Lower leg skin (tissue), 4 donors: ENCODE measurements around the gene GSE1. TPM values are rescaled to one million over a fixed set of nuclear protein-coding genes. Genes with fewer than 3 reads are reported as not detected.

ENCODE experiments used
- DNase-seq, 2 donors: peaks; one replicate each; pipeline ENCODE4 v3.0.0-alpha.2; 2019; ENCODE audit warnings: low spot score in 2 of 2
- H3K4me3 ChIP-seq: fragments of 200-600 bp; sonication (generic); 2 replicates; pipeline ENCODE4 v1.5.1; 2017; ENCODE audit warnings: mild to moderate bottlenecking, low read depth; ENCODE audit not compliant: poor library complexity, severe bottlenecking
- POLR2A ChIP-seq, 2 donors: fragments of 450-650 bp; IDR thresholded peaks; one replicate each; pipeline ENCODE4 v1.6.1; 2016 to 2017; ENCODE audit warnings: antibody characterized with exemption in 2 of 2, mild to moderate bottlenecking in 1 of 2, moderate library complexity in 1 of 2
- WGBS, 2 donors: methylation state at CpG; one replicate each; pipeline ENCODE4 v1.1.5; 2018; 5-methylcytosine and 5-hydroxymethylcytosine counted together
- intact Hi-C: fragments of 100-400 bp; cut with DNase I; formaldehyde crosslinking; loops from one replicate; pipeline ENCODE4 v1.15.0; 2023; ENCODE audit warnings: low total_unique reads
- total RNA-seq, 4 donors: library from RNA; depleted of rRNA; stranded (reverse); fragments of >200 nt; gene quantifications; one replicate each; pipeline ENCODE4 v1.1.0, GENCODE V29; 2016
- TF ChIP-seq, protein P1 (sequence below), 3 donors: fragments of 450-650 bp; IDR thresholded peaks; one replicate each; pipeline ENCODE4 v1.5.1; 2016; ENCODE audit warnings: antibody characterized with exemption in 3 of 3, mild to moderate bottlenecking in 3 of 3, moderate library complexity in 2 of 3

GSE1 gene
- total RNA-seq, 4 donors from 2014 or later, result 62.9 to 113 (median 69.9) TPM

DNA sequence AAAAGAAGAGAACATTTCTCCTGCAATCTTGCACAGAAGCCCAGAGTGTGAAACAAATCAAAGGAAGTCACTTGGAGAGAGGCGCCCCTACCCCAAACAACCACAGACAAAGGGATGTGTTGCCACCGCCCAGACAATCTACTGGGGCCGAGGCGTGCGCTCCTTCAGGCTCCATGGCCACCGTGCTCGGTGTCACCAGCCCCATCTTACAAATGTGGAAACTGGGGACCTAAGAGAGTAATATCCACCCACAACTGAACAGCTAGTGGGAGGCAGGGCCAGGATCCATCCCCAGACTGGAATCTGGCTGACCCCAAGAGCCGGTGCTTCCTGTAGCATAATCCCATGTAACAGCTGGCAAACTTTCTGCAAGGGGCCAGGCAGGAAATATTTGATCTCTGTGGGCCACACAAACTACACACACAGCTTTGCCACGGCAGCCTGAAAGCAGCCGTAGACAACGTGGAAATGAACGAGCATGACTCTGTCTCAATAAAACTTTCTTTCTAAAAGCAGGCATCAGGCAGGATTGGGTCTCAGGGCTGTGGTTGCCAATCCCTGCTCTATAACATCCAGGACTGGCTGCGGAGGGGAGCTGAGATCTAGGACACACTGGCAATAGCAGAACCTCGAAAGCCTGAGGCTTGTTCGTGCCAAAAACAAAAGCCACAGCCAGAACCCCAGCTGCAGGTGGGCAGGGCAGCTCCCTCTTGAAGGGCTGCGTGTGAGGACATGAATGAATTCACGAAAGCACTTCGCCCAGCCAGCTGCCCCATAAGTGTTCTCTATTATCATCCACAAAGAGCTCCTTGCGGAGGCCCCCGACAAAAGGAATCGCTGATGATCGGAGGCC is 102.3 kb downstream of the GSE1 start:
- no peak for TF ChIP-seq POLR2A (IDR thresholded peaks at IDR 0.05)
- WGBS, 2 donors, result 32 to 43% methylated on average over 22 of the region's 22 CpGs
- DNase-seq, result no peak
- H3K4me3 ChIP-seq, result no peak overlapping the region
- intact Hi-C loops, result no loop called here

DNA sequence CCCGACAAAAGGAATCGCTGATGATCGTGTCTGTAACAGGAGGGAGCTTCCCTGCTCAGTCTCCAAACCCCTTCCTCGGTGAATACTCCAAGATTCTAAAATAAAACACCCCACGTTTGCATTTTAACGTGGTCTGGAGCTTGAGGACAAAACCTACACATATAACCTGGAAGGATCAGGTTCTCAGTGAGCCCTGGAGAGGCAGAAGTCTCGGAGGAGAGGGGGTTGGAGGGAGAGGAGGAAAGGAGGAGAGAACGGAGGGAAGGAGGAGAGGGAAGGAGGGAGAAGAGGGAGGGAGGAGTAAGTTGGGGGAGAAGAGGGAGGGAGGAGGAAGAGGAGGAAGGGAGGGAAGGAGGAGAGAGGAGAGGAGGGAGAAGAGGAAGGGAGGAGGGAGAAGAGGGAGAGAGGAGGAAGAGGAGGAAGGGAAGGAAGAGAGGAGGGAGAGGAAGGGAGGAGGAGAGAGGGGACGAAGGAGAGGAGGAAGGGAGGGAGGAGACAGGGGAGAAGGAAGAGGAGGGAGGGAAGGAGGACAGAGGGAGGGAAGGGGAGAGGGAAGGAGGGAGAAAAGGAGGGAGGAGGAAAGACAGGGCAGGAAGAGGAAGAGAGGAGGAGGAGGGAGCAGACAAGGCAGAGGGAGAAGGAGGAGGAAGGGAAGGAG is 103.0 kb downstream of the GSE1 start:
- no peak for DNase-seq
- intact Hi-C loops, result no loop called here
- no peak for TF ChIP-seq POLR2A (IDR thresholded peaks at IDR 0.05)
- TF ChIP-seq, protein P1, sequence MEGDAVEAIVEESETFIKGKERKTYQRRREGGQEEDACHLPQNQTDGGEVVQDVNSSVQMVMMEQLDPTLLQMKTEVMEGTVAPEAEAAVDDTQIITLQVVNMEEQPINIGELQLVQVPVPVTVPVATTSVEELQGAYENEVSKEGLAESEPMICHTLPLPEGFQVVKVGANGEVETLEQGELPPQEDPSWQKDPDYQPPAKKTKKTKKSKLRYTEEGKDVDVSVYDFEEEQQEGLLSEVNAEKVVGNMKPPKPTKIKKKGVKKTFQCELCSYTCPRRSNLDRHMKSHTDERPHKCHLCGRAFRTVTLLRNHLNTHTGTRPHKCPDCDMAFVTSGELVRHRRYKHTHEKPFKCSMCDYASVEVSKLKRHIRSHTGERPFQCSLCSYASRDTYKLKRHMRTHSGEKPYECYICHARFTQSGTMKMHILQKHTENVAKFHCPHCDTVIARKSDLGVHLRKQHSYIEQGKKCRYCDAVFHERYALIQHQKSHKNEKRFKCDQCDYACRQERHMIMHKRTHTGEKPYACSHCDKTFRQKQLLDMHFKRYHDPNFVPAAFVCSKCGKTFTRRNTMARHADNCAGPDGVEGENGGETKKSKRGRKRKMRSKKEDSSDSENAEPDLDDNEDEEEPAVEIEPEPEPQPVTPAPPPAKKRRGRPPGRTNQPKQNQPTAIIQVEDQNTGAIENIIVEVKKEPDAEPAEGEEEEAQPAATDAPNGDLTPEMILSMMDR (IDR thresholded peaks at IDR 0.05), result no peak
- no peak overlapping the region for H3K4me3 ChIP-seq
- 23 to 28% methylated on average over 9 of the region's 9 CpGs for WGBS, 2 donors

DNA sequence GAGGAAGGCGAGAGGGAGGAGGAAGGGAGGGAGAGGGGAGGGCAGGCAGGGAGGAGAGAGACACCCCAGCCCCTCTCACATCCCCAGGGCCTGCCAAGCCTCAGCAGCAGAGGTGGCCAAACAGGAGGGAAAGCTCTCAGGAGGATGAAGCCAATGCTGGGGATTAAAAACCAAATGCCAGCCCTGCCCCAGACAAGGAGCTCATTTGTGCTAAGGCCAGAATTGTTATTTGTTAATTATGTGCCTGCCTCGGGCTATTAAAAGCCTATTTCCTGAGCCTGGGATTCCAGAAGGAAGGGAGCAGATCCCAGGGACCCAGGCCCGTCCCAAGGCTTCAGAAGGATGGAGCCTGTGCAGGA is 103.5 kb downstream of the GSE1 start:
- no peak for DNase-seq
- TF ChIP-seq, protein P1 (IDR thresholded peaks at IDR 0.05), result no peak
- 22 to 42% methylated on average over 3 of the region's 3 CpGs for WGBS, 2 donors
- intact Hi-C loops, result no loop called here
- no peak overlapping the region for H3K4me3 ChIP-seq

DNA sequence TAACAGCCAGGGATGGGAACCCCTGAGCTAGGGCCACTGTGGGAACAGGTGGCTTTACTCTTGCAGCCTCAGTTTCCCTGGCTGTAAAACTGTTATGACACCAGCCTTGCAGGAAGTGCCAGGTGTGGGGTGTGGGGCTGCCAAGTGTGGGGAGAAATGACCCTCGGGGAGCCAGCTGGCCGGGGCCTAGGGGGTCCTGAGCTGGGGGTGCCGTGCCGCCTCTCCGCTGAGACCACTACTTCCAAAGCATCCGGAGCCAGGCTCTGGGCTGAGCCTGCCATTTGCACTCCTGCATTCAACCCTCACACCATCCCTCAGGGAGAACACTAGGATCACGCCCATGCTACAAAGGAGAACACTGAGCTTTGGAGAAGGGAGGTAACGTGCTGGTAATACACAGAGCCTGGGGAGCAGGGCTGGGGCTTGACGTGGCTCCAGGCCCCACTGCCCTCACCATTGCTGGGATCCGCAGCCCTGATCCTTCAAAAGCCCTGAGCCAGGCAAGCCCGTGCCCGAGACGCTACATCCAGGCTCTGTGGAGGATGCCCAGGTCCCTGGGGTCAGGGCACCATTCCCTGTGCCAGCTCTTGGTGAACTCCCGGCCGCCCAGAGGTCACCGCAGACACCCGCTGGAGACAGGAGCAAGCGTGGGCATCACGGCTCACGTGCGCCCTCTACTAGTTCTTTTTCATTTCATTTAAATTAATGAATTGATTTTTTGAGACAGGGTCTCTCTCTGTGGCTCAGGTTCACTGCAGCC is 104.5 kb downstream of the GSE1 start:
- WGBS, 2 donors, result 22 to 30% methylated on average over 16 to 18 of the region's 21 CpGs
- DNase-seq, result peak; percentile 33 to 90
- intact Hi-C loops, result no loop called here
- H3K4me3 ChIP-seq, result no peak overlapping the region
- TF ChIP-seq POLR2A (IDR thresholded peaks at IDR 0.05), result no peak
- TF ChIP-seq, protein P1 (IDR thresholded peaks at IDR 0.05), result peak in 1 of 3 donors; percentile 51

DNA sequence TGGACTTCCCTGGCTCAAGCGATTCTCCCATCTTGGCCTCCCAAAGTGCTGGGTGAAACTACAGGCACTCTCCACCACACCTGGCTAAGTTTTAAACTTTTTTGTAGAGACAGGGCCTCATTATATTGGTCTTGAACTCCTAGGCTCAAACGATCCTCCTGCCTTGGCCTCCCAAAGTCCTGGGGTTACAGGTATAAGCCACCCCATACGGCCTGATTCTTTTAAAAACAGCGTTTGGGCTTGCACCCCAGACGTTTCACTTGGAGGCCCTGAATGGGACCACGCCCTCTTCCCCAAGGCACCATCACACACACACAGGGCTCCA is 105.0 kb downstream of the GSE1 start:
- no peak overlapping the region for H3K4me3 ChIP-seq
- TF ChIP-seq, protein P1 (IDR thresholded peaks at IDR 0.05), result no peak
- TF ChIP-seq POLR2A (IDR thresholded peaks at IDR 0.05), result no peak
- 44 to 45% methylated on average over 6 of the region's 6 CpGs for WGBS, 2 donors
- intact Hi-C loops, result no loop called here
- DNase-seq, result no peak

DNA sequence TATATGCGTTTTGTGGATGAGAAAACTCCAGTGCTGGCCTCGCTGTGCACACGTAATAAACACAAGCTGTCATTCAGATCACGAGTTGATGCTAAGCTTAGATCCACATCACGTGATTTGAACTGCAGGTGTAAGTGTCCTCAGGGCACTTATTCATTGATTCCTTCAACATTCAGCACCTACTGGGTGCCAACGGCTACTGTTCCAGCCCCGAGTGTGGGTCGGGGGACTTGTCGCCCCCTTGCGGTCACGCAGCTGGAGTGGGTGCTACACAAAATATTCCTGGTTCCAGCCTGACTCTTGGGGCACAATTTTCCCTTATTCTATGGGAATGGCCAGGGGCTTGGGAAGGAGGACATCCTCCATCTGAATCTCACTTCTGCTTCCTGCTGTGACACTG is 105.6 kb downstream of the GSE1 start:
- WGBS, 2 donors, result 45 to 57% methylated on average over 11 of the region's 11 CpGs
- TF ChIP-seq, protein P1 (IDR thresholded peaks at IDR 0.05), result no peak
- TF ChIP-seq POLR2A (IDR thresholded peaks at IDR 0.05), result no peak
- intact Hi-C loops, result no loop called here
- DNase-seq, result no peak
- no peak overlapping the region for H3K4me3 ChIP-seq
